Endothelial cell of umbilical vein (primary cell): ENCODE data around the gene CNP. TPM values are rescaled to one million over a fixed set of nuclear protein-coding genes. Genes with fewer than 3 reads are reported as not detected.

Experiments
- polyA plus RNA-seq, 4 experiments: library from polyadenylated mRNA; depleted of rRNA in 3 of 4; stranded (reverse) in 3 of 4; unstranded in 1 of 4; fragments of >200 nt; gene quantifications; 2 replicates each; pipeline versions ENCODE4 v1.2.1 to v1.2.3, GENCODE V29; 2011 to 2012; ENCODE audit warnings: missing spikeins in 1 of 4
- total RNA-seq: library from RNA; stranded (reverse); gene quantifications from 2 replicates; pipeline ENCODE4 v1.2.3, GENCODE V29; 2021

Gene CNP
- total and polyA plus RNA-seq, 2 donors (not counting 3 experiments of a cell fraction or from before 2014, with no cell fraction given) = 49.4 to 84.9 TPM

Other genes starting within 250 kb of the CNP start
- 0.23 and 0.24 TPM in 2 replicates for gene HAP1, start 232.2 kb upstream of the CNP start, total RNA-seq
- gene HAP1, start 232.2 kb upstream of the CNP start, polyA plus RNA-seq = 0.07 and 0.11 TPM in 2 replicates
- gene JUP, start 180.1 kb upstream of the CNP start, total RNA-seq = 170 and 171 TPM in 2 replicates
- 98.0 and 100 TPM in 2 replicates for gene JUP, start 180.1 kb upstream of the CNP start, polyA plus RNA-seq
- 37.1 and 39.2 TPM in 2 replicates for gene P3H4, start 154.8 kb upstream of the CNP start, total RNA-seq
- 57.3 and 58.3 TPM in 2 replicates for gene P3H4, start 154.8 kb upstream of the CNP start, polyA plus RNA-seq
- 163 and 168 TPM in 2 replicates for gene FKBP10, start 153.8 kb upstream of the CNP start, total RNA-seq
- 377 and 431 TPM in 2 replicates for gene FKBP10, start 153.8 kb upstream of the CNP start, polyA plus RNA-seq
- 57.4 and 67.3 TPM in 2 replicates for gene NT5C3B, start 130.6 kb upstream of the CNP start, total RNA-seq
- gene NT5C3B, start 130.6 kb upstream of the CNP start, polyA plus RNA-seq = 75.5 and 92.5 TPM in 2 replicates
- gene KLHL10, start 129.0 kb upstream of the CNP start, total RNA-seq = not detected in 2 replicates
- gene KLHL10, start 129.0 kb upstream of the CNP start, polyA plus RNA-seq = 0.10 TPM in 1 of 2 replicates, not detected in the other
- gene KLHL11, start 101.4 kb upstream of the CNP start, total RNA-seq = 11.0 and 12.6 TPM in 2 replicates
- gene KLHL11, start 101.4 kb upstream of the CNP start, polyA plus RNA-seq = 2.9 and 3.1 TPM in 2 replicates
- 324 and 329 TPM in 2 replicates for gene ACLY, start 47.8 kb upstream of the CNP start, total RNA-seq
- 174 and 176 TPM in 2 replicates for gene ACLY, start 47.8 kb upstream of the CNP start, polyA plus RNA-seq
- 0.60 and 1.0 TPM in 2 replicates for gene ODAD4, start 36.2 kb upstream of the CNP start, total RNA-seq
- gene ODAD4, start 36.2 kb upstream of the CNP start, polyA plus RNA-seq = 0.19 TPM in 1 of 2 replicates, not detected in the other
- gene DNAJC7, start 50.6 kb downstream of the CNP start, total RNA-seq = 103 and 111 TPM in 2 replicates
- gene DNAJC7, start 50.6 kb downstream of the CNP start, polyA plus RNA-seq = 16.0 and 19.8 TPM in 2 replicates
- 57.3 and 60.4 TPM in 2 replicates for gene NKIRAS2, start 53.3 kb downstream of the CNP start, total RNA-seq
- 87.6 and 96.9 TPM in 2 replicates for gene NKIRAS2, start 53.3 kb downstream of the CNP start, polyA plus RNA-seq
- gene C17orf113, start 83.8 kb downstream of the CNP start, total RNA-seq = 0.18 and 0.20 TPM in 2 replicates
- 0.19 and 0.30 TPM in 2 replicates for gene C17orf113, start 83.8 kb downstream of the CNP start, polyA plus RNA-seq
- gene ZNF385C, start 131.7 kb downstream of the CNP start, total RNA-seq = not detected in 2 replicates
- gene ZNF385C, start 131.7 kb downstream of the CNP start, polyA plus RNA-seq = 0.07 TPM in 1 of 2 replicates, not detected in the other
- gene DHX58, start 145.9 kb downstream of the CNP start, total RNA-seq = 3.1 and 6.4 TPM in 2 replicates
- gene DHX58, start 145.9 kb downstream of the CNP start, polyA plus RNA-seq = 9.0 and 12.7 TPM in 2 replicates
- gene KAT2A, start 154.6 kb downstream of the CNP start, total RNA-seq = 31.3 and 33.4 TPM in 2 replicates
- gene KAT2A, start 154.6 kb downstream of the CNP start, polyA plus RNA-seq = 32.4 and 32.9 TPM in 2 replicates
- gene HSPB9, start 156.0 kb downstream of the CNP start, total RNA-seq = not detected in 2 replicates
- 0.03 TPM in 1 of 2 replicates, not detected in the other for gene HSPB9, start 156.0 kb downstream of the CNP start, polyA plus RNA-seq
- gene RAB5C, start 188.2 kb downstream of the CNP start, total RNA-seq = 188 and 210 TPM in 2 replicates
- gene RAB5C, start 188.2 kb downstream of the CNP start, polyA plus RNA-seq = 357 and 408 TPM in 2 replicates
- gene KCNH4, start 214.3 kb downstream of the CNP start, total RNA-seq = 0.11 TPM in 1 of 2 replicates, not detected in the other
- gene KCNH4, start 214.3 kb downstream of the CNP start, polyA plus RNA-seq = 0.06 and 0.11 TPM in 2 replicates
- gene HCRT, start 218.7 kb downstream of the CNP start, total RNA-seq = not detected in 2 replicates
- not detected in 2 replicates for gene HCRT, start 218.7 kb downstream of the CNP start, polyA plus RNA-seq
- 9.8 TPM in 2 replicates for gene GHDC, start 227.7 kb downstream of the CNP start, total RNA-seq
- 11.2 and 15.8 TPM in 2 replicates for gene GHDC, start 227.7 kb downstream of the CNP start, polyA plus RNA-seq